Measurements from ENCODE around the gene SLC50A1. TPM values are rescaled to one million over a fixed set of nuclear protein-coding genes. Genes with fewer than 3 reads are reported as not detected.
"Not testable (repeated sequence)": the region's sequence is repeated elsewhere in the genome, so short reads cannot be mapped to it uniquely, and the experiment has no call there.

Gene SLC50A1
- total RNA-seq, 1 donor from 2014 or later, result 27.8 TPM

DNA sequence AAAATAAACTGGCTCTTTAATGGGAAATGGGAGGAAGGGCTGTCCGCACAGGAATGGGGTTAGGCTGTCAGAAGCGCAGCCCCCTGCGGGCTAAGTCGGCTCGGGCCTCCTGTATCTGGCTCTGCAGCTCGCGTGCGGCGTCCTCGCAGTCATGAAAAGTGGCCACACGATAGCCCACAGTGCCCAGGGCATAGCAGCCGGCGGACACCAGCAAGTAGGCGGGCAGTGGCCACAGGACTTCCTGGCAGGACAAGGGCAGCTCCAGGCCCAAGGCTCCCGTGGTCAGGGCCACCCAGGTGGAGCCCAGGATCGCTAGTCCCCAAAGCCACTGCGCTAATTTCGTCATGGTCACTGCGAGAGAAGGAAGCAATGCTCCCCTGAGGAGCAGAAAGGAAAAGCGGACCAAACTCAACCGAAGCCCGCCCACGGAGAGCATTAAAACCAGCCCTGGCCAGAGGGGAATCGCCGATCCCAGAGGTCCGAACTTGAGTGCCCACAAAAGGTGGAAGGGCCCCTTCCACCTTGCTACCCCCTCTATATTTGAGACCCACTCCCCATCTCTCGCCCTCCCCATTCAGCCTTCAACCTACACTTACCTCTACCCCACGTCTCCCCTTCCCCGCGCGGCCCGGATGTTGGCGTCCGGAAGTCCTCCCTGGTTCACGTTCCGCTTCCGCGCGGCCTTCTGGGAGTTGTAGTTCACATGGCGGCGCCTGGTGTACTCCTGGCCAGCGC lies 4.4 kb downstream of the SLC50A1 start, which contains the start of gene DPM3:
DPM3 (minus strand) TSS at position 637 of the 735 bp plus-strand sequence; CDS start at position 346, 291 bp downstream.
- peak within 1 kb of the TSS; percentile 98 for H3K27ac Mint-ChIP-seq
- H3K4me1 Mint-ChIP-seq (ENCODE audit: unreplicated experiment), result peaks cover 15% of the 10 kb centered on the region
- DNase-seq (ENCODE audit: extremely low spot score, unreplicated experiment), result peak; percentile 87
- TF ChIP-seq, protein P1, sequence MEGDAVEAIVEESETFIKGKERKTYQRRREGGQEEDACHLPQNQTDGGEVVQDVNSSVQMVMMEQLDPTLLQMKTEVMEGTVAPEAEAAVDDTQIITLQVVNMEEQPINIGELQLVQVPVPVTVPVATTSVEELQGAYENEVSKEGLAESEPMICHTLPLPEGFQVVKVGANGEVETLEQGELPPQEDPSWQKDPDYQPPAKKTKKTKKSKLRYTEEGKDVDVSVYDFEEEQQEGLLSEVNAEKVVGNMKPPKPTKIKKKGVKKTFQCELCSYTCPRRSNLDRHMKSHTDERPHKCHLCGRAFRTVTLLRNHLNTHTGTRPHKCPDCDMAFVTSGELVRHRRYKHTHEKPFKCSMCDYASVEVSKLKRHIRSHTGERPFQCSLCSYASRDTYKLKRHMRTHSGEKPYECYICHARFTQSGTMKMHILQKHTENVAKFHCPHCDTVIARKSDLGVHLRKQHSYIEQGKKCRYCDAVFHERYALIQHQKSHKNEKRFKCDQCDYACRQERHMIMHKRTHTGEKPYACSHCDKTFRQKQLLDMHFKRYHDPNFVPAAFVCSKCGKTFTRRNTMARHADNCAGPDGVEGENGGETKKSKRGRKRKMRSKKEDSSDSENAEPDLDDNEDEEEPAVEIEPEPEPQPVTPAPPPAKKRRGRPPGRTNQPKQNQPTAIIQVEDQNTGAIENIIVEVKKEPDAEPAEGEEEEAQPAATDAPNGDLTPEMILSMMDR (conservative IDR thresholded peaks at IDR 0.05), result no peak
- peak within 1 kb of the TSS; percentile 100 for H3K4me3 Mint-ChIP-seq
- H3K27me3 Mint-ChIP-seq, result peaks cover 7% of the 10 kb centered on the region
- no peaks in the 10 kb centered on the region for H3K9me3 Mint-ChIP-seq
- peaks cover 4% of the 10 kb centered on the region for H3K36me3 Mint-ChIP-seq

DNA sequence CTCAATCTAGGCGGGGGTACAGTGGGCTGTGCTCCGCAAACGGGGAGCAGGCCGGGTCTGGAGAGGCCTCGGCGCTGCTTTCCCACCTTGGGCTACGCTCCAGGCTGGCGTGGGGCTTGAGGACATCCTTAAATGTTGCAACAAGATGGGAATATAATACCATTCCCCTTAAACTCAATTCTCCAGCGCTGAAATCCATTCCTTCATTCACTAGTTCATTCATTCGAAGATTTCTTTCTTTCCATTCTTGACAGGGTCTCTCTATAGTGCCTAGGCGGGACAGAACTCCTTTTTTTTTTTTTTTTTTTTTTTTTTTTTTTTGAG lies 4.9 kb downstream of the SLC50A1 start:
- Mint-ChIP-seq H3K4me1 (ENCODE audit: unreplicated experiment) (peaks cover 14% of the 10 kb centered on the region), H3K27me3 (peaks cover 9% of the 10 kb centered on the region), H3K4me3 (peak overlapping the region; percentile 100), H3K9me3 (no peaks in the 10 kb centered on the region), H3K36me3 (peaks cover 4% of the 10 kb centered on the region), H3K27ac (peak overlapping the region; percentile 98)
- no peak for DNase-seq (ENCODE audit: extremely low spot score, unreplicated experiment)
- TF ChIP-seq, protein P1 (conservative IDR thresholded peaks at IDR 0.05), result no peak

DNA sequence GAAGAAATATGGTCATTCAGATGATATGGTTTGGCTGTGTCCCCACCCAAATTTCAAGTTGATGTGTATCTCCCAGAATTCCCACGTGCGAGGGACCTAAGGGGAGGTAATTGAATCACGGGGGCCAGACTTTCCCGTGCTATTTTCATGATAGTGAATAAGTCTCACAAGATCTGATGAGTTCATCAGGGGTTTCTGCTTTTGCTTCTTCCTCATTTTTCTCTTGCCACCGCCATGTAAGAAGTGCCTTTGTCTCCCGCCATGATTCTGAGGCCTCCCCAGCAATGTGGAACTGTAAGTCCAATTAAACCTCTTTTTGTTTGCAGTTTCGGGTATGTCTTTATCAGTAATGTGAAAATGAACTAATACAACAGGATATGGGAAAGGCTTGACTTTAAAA lies 6.1 kb downstream of the SLC50A1 start:
- DNase-seq (ENCODE audit: extremely low spot score, unreplicated experiment), result no peak
- Mint-ChIP-seq H3K27ac (no peak overlapping the region), H3K36me3 (peaks cover 4% of the 10 kb centered on the region), H3K27me3 (peaks cover 15% of the 10 kb centered on the region), H3K4me1 (ENCODE audit: unreplicated experiment) (peaks cover 14% of the 10 kb centered on the region), H3K4me3 (peak overlapping the region; percentile 42), H3K9me3 (no peaks in the 10 kb centered on the region)
- TF ChIP-seq, protein P1 (conservative IDR thresholded peaks at IDR 0.05), result no peak

DNA sequence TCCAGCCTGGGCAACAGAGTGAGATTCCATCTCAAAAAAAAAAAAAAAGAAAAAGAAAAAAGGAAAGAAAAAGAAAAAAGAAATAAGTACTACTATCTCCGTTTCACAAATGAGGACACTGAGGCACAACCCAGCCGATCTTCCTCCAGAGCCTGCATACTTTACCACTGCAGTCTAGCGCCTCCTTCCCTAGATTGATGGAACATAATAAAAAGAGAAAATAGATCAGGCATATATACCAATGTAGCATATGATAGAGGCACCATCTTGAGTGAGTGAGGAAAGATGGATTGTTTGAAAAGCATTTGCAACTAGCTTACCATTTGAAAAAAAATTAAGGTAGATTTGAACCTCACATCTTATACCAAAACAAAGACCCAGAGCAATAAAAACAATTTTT lies 9.8 kb downstream of the SLC50A1 start:
- peaks cover 27% of the 10 kb centered on the region for H3K27me3 Mint-ChIP-seq
- TF ChIP-seq, protein P1 (conservative IDR thresholded peaks at IDR 0.05), result peak; percentile 41
- no peak overlapping the region for H3K27ac Mint-ChIP-seq
- no peak for DNase-seq (ENCODE audit: extremely low spot score, unreplicated experiment)
- no peaks in the 10 kb centered on the region for H3K9me3 Mint-ChIP-seq
- no peaks in the 10 kb centered on the region for H3K36me3 Mint-ChIP-seq
- no peak overlapping the region for H3K4me3 Mint-ChIP-seq
- H3K4me1 Mint-ChIP-seq (ENCODE audit: unreplicated experiment), result peaks cover 2% of the 10 kb centered on the region

DNA sequence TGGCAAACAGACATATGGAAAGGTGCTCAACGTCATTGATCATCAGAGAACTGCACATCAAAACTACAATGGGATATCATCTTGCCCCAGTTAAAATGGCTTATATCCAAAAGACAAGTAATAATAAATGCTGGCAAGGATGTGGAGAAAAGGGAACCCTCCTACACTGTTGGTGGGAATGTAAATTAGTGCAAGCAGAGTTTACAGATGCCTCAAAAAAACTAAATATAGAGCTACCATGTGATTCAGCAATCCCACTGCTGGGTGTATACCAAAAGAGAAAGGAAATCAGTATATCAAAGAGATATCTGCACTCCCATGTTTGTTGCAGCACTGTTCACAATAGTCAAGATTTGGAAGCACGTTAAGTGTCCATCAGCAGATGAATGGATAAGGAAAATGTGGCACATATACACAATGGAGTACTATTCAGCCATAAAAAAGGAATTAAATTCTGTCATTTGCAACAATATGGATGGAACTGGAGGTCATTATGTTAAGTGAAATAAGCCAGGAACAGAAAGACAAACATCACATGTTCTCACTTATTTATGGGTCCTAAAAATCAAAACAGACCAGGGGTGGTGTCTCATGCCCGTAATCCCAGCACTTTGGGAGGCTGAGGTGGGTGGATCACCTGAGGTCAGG lies 20.5 kb downstream of the SLC50A1 start:
- not testable (repeated sequence) for H3K27ac Mint-ChIP-seq; DNase-seq (ENCODE audit: extremely low spot score, unreplicated experiment); H3K4me3 Mint-ChIP-seq; H3K36me3 Mint-ChIP-seq; H3K9me3 Mint-ChIP-seq; H3K4me1 Mint-ChIP-seq (ENCODE audit: unreplicated experiment)
- H3K27me3 Mint-ChIP-seq, result peaks cover 22% of the 10 kb centered on the region

DNA sequence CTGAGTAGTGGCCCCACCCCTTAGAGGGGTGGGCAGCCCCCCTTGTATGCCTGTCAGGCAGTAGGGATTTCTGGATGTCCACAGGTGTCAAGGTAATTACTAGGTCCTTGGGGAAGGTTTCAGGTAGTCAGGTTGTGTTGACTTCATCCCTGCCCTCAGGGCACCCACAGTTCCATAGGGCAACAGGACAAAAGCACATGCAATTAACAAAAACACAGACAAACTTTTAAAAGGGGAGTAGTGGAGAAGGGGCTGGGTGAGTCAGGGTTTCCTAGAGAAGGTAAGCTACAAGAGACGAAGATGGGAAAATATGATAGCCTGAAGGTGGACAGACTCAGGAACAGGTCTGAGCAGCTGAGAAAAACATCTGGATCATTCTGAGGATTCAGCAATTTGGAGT lies 23.3 kb downstream of the SLC50A1 start:
- Mint-ChIP-seq H3K4me1 (ENCODE audit: unreplicated experiment) (no peaks in the 10 kb centered on the region), H3K27ac (no peak overlapping the region)

More for the DNA sequence above, 23.3 kb downstream of the SLC50A1 start:
- DNase-seq (ENCODE audit: extremely low spot score, unreplicated experiment), result no peak
- H3K4me3 Mint-ChIP-seq, result no peak overlapping the region
- no peaks in the 10 kb centered on the region for H3K36me3 Mint-ChIP-seq
- H3K9me3 Mint-ChIP-seq, result no peaks in the 10 kb centered on the region
- H3K27me3 Mint-ChIP-seq, result peaks cover 19% of the 10 kb centered on the region
- TF ChIP-seq, protein P1 (conservative IDR thresholded peaks at IDR 0.05), result no peak

Data from type B pancreatic cell (in vitro differentiated cells).